GM18868 (cell line): ENCODE measurements around the gene BANP.
"Not testable (repeated sequence)": the region's sequence is repeated elsewhere in the genome, so short reads cannot be mapped to it uniquely, and the experiment has no call there.

Experiments used
- ATAC-seq: cut with Tn5 transposase; IDR thresholded peaks from one replicate; pipeline ENCODE4 v1.9.1; 2021; ENCODE audit warnings: mild to moderate bottlenecking, moderate library complexity; ENCODE audit not compliant: unreplicated experiment

BANP gene

DNA sequence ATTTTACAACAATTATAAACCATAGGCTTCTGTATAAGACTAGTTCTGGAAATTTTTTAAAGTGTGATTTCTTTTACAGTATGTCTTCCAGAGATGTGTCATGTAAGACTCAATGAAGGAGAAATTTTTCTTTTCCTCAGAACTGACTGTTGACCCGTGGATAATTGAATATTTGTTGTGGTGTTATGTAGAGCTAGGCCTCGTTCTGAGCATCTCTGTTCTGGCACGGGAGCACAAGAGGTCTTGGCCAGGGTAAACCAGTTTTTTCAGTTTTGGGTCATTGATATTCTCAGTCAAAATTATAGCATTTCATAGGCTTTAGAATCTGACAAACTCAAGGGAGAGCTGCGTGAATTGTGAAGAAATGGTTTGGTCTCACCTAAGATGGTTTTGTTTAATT is 39.0 kb downstream of the BANP start:
- ATAC-seq: not testable (repeated sequence)

DNA sequence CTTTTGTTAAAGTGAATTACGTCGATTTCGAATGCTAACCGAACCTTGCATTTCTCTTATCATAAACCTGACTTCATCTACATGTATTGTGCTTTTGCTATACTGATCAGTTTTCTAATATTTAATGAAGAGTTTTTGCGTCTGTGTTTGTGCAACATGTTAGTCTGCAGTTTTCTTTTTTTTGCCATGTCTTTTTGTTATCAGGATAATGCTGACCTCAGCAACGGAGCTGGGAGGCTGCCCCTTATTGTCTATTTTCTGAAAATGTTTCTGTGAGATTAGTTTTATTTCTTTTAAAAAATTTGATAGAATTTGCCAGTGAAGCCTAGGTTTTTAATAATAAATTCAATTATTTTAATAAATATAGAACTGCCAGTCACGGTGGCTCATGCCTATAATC is 40.9 kb downstream of the BANP start:
- ATAC-seq: not testable (repeated sequence)

DNA sequence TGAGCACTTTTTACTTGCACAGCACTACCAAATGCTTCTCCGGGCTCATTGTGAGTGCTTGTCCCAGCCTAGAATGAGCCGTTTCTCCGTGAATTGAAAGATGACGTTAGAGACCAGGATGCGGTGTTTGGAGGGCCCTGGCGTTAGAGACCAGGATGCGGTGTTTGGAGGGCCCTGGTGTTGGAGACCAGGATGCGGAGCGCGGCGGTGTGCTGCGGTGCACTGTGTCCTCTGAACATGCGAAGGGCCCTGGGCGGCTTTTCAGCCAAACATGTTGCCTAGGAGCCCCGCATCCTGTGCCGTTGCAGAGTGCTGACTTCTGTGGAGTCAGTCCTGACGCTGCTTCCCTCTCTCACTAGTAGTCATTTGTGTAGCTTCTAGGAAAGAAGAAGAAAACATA is 42.7 kb downstream of the BANP start:
- no peak for ATAC-seq

DNA sequence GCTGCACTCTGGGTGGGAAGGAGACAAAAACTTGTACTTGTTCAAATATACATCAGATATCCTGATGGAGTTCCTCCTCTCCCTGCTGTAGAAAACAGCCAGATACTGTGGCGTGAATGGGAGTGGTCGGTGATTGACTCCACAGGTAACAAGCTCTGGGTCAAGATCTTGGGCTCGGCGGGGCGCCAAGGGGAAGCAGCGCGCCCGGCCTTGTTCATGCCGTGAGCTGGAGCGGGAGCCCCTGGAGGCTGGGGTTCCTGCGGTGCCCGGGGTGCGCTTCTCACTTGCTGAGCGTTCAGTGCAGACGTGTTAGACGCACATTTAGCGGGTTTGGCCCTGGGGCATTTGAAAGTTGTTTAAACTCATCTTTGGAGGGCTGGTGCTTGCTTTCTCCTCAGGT is 44.4 kb downstream of the BANP start:
- no peak for ATAC-seq

DNA sequence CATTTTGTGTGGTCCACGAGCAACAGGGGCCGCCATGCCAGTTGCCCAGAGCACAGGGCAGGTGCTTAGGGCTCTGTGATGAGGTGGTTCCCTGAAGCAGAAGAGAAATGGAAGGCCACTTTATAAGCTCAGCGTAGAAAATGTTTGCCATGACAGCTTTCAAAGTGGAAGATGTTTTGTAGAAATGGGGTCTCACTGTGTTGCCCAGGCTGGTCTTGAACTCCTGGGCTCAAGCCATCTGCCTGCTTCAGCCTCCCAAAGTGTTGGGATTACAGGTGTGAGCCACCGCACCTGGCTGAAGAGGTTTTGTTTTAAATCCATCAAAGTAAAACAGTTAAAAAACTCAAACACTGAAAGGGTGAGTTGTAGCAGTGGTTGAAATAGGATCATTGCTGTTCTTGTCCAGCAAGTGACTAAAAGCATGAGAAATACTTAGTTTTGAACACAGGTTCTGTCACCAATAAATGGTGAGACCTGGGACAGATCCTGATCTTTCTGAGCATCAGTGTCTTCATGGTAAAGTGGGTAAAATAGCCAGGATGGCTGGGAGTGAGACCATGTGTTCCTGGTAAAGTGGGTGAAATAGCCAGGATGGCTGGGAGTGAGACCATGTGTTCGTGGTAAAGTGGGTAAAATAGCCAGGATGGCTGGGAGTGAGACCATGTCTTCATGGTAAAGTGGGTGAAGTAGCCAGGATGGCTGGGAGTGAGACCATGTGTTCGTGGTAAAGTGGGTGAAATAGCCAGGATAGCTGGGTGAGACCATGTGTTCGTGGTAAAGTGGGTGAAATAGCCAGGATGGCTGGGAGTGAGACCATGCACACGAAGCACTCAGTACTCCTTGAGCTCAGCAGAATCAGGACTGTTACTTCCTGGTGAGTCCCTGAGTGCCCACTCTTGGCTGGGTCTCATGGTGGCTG is 46.0 kb downstream of the BANP start:
- no peak for ATAC-seq

DNA sequence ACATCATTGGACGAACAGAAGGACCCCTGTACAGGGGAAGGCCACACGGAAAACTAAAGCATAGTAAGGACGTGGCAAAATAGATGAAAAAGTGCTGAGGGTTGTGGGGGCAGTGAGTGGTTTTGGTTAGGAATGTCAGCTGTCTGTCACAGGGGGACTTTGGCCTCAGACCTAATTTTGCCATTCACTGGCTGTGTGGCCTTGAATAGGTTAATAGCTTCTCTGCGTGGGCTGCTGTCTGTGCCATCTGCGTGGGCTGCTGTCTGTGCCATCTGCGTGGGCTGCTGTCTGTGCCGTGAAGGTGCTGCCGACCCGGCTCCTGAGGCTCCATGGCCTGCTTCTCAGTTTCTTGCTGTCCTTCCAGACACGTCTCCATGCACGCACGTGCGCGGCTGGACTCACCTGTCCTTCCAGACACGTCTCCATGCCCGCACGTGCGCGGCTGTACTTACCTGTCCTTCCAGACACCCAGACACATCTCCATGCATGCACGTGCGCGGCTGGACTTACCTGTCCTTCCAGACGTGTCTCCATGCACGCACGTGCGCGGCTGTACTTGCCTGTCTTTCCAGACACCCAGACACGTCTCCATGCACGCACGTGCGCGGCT is 47.1 kb downstream of the BANP start:
- not testable (repeated sequence) for ATAC-seq

DNA sequence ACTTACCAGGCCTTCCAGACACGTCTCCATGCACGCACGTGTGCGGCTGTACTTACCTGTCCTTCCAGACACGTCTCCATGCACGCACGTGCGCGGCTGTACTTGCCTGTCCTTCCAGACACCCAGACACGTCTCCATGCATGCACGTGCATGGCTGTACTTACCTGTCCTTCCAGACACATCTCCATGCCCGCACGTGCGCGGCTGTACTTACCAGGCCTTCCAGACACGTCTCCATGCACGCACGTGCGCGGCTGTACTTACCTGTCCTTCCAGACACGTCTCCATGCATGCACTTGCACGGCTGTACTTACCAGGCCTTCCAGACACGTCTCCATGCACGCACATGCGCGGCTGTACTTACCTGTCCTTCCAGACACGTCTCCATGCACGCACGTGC is 47.8 kb downstream of the BANP start:
- not testable (repeated sequence) for ATAC-seq

DNA sequence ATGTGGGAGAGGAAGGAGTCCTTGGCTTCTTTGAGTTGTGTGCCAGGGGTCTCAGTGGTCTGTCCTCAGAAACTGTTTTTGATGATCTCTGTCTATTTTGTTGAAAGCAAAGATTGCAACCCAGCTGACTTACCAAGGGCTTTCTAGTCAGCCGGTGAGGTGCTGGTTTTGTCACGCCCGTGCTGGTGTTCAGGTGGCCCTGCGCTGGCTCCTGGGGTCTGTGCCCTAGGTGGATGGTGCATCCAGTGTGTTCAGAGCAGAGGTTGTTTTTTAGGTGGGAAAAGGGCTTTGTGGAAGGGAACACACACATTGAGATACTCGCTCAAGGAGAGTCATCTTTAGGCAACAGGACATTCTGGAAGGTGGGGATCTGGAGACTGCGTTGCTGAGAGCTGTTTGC is 51.0 kb downstream of the BANP start:
- no peak for ATAC-seq

DNA sequence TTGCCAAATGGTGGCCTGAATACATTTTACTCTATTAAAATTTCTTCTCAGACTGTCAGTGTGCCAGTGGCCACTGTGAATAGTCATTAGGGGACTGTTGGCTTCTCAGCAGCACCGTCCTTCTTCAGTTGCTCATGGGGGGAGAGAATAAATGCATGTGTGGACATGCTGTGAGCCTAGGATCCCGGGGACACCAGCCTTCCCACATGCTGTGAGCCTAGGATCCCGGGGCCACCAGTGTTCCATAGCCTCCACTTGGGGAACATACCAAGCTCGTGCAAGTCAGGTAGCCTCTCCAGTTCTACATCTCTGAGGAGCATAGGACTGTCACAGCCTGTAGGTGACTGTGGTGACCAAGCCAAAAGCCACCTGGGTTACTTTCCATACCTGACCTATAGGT is 51.5 kb downstream of the BANP start:
- ATAC-seq: no peak

DNA sequence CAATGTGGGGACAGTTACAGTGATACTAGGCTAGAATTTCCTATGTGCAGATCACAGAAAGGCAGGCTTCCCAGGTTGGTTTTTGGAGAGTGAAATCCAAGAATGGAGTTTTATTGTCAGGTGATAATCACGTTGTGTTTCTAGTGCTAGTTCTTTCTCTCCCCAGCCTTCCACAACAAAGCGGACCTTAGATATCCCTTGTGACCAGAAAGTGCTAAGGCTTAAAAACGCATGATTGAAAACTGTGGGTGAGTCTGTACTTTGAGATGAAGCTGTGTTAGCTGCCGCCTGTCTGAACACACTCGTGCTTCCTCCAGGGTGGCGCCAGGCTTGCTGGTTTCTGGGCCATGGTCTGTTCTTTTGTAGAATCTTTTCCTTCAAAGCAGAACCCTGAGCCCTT is 52.1 kb downstream of the BANP start:
- no peak for ATAC-seq

DNA sequence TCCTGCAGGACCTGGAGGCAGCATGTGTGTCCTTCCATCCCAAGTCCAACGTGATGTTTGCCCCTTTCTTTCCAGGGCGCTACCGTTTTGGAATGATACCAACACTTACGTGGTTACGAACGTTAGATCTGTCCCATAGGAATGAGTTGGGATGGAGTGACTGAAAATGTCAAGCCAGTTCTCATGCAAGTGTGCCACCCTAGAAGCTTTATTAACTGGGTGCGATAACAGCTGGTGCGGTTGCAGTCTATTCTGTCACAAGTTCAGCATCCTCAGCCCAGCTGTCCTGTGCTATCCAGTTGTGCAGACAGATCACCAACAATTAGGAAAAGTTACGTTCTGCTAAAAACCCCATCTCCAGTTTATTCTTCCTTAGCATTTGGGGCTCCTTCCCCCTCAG is 52.5 kb downstream of the BANP start:
- no peak for ATAC-seq

DNA sequence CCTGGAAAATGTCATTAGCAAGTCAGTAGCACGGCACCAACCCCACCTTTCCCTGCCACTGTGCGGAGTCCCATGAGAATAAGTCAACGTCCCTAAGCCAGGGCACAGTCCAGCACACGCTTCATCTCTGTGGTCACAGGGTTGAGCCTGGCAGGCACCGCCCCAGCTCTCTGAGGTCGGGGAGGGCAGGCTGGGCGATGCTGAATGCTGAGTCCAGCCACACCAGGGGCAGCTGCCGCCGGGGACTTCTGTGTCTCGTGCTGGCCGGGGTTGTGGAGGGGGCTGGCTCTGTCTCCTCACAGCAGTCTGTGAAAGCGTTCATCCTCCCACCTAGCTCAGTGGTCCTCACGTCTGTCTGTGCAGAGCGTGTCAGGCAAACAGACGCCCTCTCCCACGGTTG is 53.2 kb downstream of the BANP start:
- no peak for ATAC-seq

DNA sequence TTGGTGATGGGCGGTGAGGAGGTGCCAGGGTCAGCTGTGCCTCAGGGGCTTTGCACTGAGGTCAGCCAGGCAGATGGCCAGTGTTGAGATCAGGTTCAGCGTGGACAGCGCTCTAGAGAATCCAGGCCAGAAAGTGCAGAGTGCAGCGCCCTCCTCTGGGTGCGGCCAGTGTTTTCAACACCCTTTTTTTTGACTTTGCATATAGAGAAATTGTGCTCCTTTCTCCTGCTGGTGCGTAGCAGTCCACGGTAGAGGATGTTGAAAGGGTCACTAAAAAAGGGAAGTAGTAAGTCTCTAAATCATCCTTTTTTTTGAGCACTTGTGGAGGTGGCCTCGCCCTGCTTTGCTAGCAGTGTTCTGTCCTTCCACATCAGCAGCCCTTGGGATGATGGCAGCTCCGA is 53.9 kb downstream of the BANP start:
- ATAC-seq: no peak

DNA sequence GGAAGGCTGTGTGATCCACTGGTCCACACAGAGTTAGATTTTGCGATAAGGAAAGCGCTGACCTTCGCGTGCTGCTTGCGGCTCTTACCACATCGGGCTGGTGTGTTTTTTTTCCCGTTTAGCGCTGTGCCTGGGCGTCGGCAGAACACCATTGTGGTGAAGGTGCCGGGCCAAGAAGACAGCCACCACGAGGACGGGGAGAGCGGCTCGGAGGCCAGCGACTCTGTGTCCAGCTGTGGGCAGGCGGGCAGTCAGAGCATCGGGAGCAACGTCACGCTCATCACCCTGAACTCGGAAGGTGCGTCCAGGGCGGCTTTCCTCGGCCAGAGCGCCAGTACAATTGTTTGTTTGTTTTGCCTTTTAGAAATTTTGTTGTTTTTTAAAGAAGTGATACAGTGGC is 54.7 kb downstream of the BANP start:
- ATAC-seq: no peak

DNA sequence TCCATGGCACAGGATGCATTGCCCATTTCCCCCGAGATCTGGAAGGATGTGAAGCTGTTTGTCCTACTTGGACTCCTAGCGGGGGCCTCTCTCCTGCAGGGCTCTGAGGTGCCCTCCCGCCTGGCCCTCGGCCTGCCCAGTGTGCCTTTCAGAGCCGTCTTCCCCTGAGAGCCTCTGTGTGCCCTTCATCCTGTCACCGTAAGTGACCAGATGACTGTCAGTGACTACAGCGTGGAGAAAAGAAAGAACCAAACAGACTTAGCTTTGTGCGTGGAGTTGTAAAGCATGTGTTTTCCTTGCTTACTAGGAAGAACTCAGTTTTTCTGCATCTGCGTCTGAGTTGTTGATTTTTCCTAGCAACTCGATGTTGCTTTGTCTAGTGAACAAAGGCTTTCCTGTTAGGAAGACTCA is 56.1 kb downstream of the BANP start:
- ATAC-seq: no peak

DNA sequence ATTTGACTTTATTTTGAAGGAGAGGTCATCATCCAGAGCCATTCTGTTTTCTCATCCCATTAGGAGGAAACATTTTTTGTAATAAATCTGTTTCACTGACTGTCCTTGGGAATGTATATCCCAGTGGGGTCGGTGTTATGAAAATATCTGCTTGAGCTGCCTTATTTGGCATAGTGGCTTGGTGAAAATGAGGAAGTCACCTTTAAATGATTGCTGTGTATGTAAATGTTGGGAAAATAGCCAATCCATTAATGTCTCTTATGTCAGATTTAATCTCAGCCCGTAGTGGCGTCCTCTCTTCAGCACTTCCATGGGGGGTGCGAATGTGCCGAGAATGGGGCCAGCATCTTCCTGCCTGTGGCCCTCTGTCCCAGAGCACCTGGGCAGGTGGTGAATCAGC is 57.6 kb downstream of the BANP start:
- no peak for ATAC-seq

DNA sequence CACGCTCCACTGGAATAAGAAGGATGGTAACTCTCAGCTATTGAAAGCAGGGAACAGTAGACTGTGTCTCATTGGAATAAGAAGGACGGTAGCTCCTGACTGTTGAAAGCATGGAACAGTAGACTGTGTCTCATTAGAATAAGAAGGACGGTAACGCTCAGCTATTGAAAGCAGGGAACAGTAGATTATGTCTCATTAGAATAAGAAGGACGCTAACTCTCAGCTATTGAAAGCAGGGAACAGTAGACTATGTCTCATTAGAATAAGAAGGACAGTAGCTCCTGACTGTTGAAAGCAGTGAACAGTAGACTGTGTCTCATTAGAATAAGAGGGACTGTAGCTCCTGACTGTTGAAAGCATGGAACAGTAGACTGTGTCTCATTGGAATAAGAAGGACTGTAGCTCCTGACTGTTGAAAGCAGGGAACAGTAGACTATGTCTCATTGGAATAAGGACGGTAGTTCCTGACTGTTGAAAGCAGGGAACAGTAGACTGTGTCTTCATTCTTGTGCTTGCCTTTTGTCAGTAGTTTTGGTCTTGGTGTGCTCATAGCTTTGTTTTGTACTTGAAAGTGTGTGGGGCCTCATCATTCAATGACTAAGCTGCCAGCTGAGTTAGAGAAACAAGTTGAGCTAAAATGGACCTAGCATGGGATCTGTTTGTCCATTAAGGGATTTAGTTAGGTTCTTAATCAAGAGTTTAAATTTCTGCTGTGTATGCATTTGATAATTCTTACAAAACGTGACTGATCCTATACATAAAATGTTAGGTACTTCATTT is 58.5 kb downstream of the BANP start:
- ATAC-seq: no peak

DNA sequence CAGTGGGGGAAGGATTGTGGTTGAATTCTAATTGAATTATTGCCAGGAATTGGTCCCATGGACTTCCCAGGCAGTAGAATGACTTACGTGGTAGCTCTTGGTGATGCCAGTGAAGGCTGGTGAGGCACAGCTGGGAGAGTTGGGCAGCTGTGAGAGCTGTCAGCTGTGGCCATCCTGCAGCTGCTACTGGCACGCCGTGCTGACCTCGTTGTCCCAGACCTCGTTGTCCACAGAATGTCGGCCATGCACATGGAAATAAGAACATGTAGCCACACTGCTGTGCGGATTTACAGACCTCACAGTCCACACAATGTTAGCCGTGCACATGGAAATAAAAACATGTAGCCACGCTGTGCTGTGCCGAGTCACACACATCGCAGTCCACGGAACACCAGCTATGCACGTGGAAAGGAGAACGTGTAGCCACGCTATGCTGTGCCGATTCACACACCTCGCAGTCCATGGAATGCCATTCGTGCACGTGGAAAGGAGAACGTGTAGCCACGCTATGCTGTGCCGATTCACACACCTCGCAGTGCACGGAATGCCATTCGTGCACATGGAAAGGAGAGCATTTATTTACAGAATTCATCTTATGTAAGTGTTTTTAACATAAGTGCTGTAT is 59.2 kb downstream of the BANP start:
- ATAC-seq: no peak

DNA sequence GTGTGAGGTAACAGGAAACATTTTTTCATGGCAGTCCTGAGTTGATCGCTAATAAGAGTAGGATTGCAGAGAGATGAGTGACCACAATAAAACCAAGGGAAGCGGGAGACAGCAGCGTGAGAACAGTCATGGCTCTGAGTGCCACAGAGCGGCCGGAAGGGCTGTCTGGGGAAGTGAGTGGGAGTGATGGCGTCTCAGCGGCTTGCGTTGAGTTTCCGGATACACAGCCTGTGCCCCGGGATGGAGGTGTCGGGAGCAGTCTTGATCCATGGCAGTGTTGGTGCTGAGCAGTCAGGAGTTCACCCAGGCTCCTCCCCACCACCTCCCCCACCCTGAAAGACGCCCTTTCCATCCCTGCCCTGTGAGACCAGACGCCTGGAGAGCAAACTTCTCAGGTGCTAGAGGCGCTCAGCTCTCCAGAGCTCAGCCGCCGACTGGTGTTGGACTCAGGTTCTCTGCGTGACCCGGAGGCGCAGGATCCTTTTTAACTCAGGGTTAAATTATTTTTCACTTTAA is 59.8 kb downstream of the BANP start:
- ATAC-seq: no peak

DNA sequence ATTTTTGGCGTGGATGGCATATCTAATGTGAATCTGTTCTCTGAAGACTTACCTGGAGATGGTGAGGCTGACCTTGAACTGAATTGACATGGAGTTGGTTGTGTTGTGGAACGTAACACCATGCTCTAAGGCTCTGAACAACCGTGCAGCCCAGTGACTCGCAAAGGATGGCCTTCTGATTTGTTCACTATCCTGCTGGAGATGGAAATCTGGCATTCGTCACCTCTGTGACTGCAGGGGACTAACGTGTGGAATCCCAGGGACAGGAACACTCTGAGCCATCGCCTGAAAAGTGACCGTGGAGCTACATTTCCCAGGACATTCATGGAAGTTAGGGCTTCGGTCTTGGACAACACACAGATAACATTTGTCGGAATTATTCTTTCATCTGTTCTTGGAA is 61.1 kb downstream of the BANP start:
- ATAC-seq: no peak

DNA sequence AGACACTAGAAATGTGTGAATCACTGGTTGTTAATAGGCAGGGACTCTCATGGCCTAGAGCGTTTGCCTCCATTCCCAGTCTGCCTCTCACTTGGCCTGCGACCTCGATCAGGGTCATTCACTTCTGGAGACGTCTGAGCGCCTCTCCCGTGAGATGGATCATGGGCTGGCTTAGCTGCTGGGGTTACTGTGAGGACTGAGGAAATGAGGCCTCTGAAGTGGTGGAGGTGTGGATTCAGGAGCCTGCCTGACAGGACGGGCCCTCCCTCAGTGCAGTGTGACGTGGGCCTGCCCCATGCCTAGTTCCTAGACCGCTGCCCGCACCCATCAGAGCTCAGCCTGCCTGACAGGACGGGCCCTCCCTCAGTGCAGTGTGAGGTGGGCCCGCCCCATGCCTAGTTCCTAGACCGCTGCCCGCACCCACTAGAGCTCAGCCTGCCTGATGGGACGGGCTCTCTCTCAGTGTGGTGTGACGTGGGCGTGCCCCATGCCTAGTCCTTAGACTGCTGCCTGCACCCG is 61.9 kb downstream of the BANP start:
- ATAC-seq: no peak
